Left ventricle myocardium superior (tissue), 1 donor: Measurements from ENCODE around the gene ELMO3. TPM values are rescaled to one million over a fixed set of nuclear protein-coding genes. Genes with fewer than 3 reads are reported as not detected.
A peak's percentile ranks its signal among the peaks of the same experiment; 100 is the strongest.

Experiments used
- ATAC-seq: fragments of 200-7000 bp; cut with Tn5 transposase; one replicate; pipeline ENCODE4 v1.9.1; 2020; ENCODE audit warnings: mild to moderate bottlenecking, moderate library complexity
- DNase-seq: peaks from one replicate; pipeline ENCODE4 v3.0.0-alpha.2; 2020
- intact Hi-C: fragments of 100-400 bp; cut with micrococcal nuclease; formaldehyde crosslinking; loops from one replicate; pipeline ENCODE4 v1.11.0; 2022
- total RNA-seq: library from RNA; stranded (reverse); fragmentation: NEBNext Ultra II Directional; extraction: Animal tissue kit (Norgen Biotek cat#: 25700); gene quantifications from one replicate; pipeline ENCODE4 v1.2.1, GENCODE V29; 2021
- donor health status: DM: no; HTN: yes; CAD: no; lungs with severe emphysema.

The ELMO3 gene
- total RNA-seq, 1 donor from 2014 or later, result 0.79 TPM

- ATAC-seq, result no peak
- intact Hi-C loops, result no loop called here
- no peak for DNase-seq
Observed at GRCh38 chr16:67230809-67231660, 32.1 kb downstream of the ELMO3 start.

- ATAC-seq (no peak), DNase-seq (no peak)
- intact Hi-C loops, result no loop called here
Observed at GRCh38 chr16:67233596-67233995, 34.7 kb downstream of the ELMO3 start.

- intact Hi-C loops, result no loop called here
- ATAC-seq, result no peak
- no peak for DNase-seq
Observed at GRCh38 chr16:67234180-67234597, 35.3 kb downstream of the ELMO3 start.

- ATAC-seq, result no peak
- intact Hi-C loops, result no loop called here
- DNase-seq, result no peak
Observed at GRCh38 chr16:67235816-67236562, 37.1 kb downstream of the ELMO3 start.

GRCh38 chr16:67236563-67237395 is 37.8 kb downstream of the ELMO3 start:
- peak; percentile 44 for DNase-seq
- ATAC-seq, result peak; percentile 11
- intact Hi-C loops, result no loop called here

GRCh38 chr16:67237396-67238277 is 38.7 kb downstream of the ELMO3 start:
- ATAC-seq (no peak), DNase-seq (peak; percentile 17)
- intact Hi-C loops, result no loop called here

- no peak for DNase-seq
- intact Hi-C loops, result no loop called here
- no peak for ATAC-seq
Observed at GRCh38 chr16:67238278-67238575, 39.3 kb downstream of the ELMO3 start.

- intact Hi-C loops, result no loop called here
- ATAC-seq, result no peak
- peak; percentile 22 for DNase-seq
Observed at GRCh38 chr16:67238806-67239470, 40.0 kb downstream of the ELMO3 start.

- intact Hi-C loops, result no loop called here
- peak; percentile 18 for DNase-seq
- ATAC-seq, result no peak
Observed at GRCh38 chr16:67240506-67240905, 41.6 kb downstream of the ELMO3 start.

- ATAC-seq, result peak; percentile 47
- intact Hi-C loops, result no loop called here
- peak; percentile 84 for DNase-seq
Observed at GRCh38 chr16:67241008-67241900, 42.3 kb downstream of the ELMO3 start.

- peak; percentile 35 for DNase-seq
- ATAC-seq, result no peak
- intact Hi-C loops, result no loop called here
Observed at GRCh38 chr16:67242138-67242730, 43.3 kb downstream of the ELMO3 start.

GRCh38 chr16:67243481-67243880 is 44.5 kb downstream of the ELMO3 start:
- ATAC-seq (no peak), DNase-seq (peak; percentile 55)
- intact Hi-C loops, result no loop called here

GRCh38 chr16:67244387-67245185 is 45.7 kb downstream of the ELMO3 start:
- ATAC-seq, result peak; percentile 51
- intact Hi-C loops, result no loop called here
- DNase-seq, result peak; percentile 78

GRCh38 chr16:67245186-67245585 is 46.3 kb downstream of the ELMO3 start:
- no peak for ATAC-seq
- no peak for DNase-seq
- intact Hi-C loops, result no loop called here

GRCh38 chr16:67245674-67246080 is 46.7 kb downstream of the ELMO3 start:
- ATAC-seq, result no peak
- intact Hi-C loops, result no loop called here
- DNase-seq, result no peak

- ATAC-seq (peak; percentile 51), DNase-seq (peak; percentile 87)
- intact Hi-C loops, result no loop called here
Observed at GRCh38 chr16:67246081-67246755, 47.3 kb downstream of the ELMO3 start.
